HG02571 (cell line): Measurements from ENCODE around the gene IRF7.
A peak's percentile ranks its signal among the peaks of the same experiment; 100 is the strongest.
"Not testable (repeated sequence)": the region's sequence is repeated elsewhere in the genome, so short reads cannot be mapped to it uniquely, and the experiment has no call there.

ENCODE experiments used
- ATAC-seq: cut with Tn5 transposase; IDR thresholded peaks from one replicate; pipeline ENCODE4 v1.9.1; 2021; ENCODE audit warnings: mild to moderate bottlenecking, moderate library complexity; ENCODE audit not compliant: unreplicated experiment

IRF7 gene

GRCh38 chr11:615504-616319 is at the start of gene IRF7:
TSS of gene IRF7 (minus strand) at chr11:615950. CDS start at chr11:615364, 586 bp downstream.
- ATAC-seq, result peak; percentile 68

- ATAC-seq, result no peak
Observed at GRCh38 chr11:665062-665703, 49.4 kb upstream of the IRF7 start.

GRCh38 chr11:662689-663274 is 47.0 kb upstream of the IRF7 start:
- no peak for ATAC-seq

- ATAC-seq, result no peak
Observed at GRCh38 chr11:660681-661444, 45.1 kb upstream of the IRF7 start.

DNA sequence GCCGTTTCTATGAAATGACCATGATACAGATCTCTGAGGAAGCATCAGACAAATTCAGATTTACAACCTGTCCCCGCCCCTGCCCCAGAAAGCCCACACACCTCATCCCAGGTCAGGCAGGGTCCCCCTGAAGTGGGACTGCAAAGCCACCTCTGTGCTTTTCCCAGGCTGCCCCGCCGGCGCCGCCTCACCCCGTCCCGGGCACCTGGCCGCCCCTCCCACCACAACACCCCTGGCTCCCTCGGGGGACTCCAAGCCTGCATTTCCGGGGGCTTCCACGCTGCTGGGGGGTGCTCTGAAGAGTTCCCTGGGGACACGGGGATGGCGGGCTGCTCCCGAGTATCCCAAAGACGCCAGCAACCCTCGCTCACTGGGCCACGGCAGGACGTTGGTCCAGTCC is 44.5 kb upstream of the IRF7 start:
- ATAC-seq, result no peak

DNA sequence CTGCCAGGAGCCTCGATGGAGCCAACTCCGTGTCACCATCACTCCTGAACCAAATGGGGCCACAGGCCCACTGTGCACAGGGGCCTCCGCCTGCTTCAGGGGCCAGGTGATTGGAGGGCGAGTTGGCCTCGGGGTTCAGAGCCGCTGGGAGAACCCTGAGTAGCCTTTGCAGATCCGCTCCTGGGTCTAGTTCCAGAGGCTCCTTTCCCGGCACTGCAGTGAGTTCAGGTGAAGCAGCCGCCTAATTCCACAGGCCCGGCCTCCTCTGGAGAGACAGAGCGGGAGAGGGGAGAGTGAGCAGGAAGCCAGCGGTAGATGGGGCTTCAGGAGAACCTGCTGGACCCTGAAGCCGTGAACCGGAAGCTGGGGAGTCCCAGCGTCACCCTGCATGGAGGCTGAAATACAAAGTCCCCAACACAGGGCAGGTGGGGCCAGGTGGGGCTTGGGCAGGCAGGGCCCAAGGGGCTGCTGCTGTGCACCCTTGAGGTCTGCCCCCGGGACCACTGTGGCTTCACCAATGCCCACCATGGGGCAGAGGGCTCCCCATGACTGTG is 43.9 kb upstream of the IRF7 start:
- no peak for ATAC-seq

DNA sequence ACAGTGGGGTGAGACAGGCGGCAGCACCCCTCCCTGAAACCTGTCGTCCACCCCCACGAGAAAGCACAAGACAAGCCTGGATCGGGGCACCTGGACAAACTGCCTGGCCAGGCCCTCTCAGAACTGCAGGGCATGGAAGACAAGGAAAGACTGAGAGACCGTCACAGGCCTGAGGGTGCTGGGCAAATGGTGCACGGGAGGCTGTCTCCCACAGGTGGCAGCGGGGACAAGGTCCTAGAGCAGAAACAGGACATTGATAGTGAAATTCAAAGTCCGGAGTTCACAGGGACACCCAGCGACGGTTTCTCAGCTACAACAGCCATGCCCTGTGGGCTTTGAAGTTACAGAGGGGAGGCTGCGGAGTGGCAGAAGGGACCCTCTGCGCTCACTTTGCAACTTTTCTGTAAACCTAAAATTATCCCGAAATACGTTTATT is 42.0 kb upstream of the IRF7 start:
- no peak for ATAC-seq

- ATAC-seq, result no peak
Observed at GRCh38 chr11:656866-657265, 41.1 kb upstream of the IRF7 start.

DNA sequence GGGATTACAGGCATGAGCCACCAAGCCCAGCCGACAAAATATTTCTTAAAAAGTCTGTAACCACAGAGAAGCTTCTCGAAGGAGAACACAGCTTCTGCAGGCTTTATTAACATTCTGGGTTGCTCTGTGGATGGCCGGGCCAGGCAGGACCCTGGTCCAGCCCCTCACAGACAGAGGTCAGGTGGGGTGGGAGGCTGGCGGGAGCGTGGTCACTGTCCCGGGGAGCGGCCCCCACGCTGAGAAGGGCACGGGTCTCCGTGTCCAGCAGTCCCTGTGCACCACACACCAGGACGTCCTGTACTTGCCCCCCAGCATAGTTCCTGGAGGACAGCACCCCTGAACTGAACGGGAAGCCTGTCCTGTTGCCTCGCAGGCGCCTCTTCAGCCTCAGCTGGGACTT is 40.7 kb upstream of the IRF7 start:
- ATAC-seq, result no peak

- ATAC-seq, result no peak
Observed at GRCh38 chr11:655036-655726, 39.4 kb upstream of the IRF7 start.

GRCh38 chr11:654444-654843 is 38.7 kb upstream of the IRF7 start:
- not testable (repeated sequence) for ATAC-seq

DNA sequence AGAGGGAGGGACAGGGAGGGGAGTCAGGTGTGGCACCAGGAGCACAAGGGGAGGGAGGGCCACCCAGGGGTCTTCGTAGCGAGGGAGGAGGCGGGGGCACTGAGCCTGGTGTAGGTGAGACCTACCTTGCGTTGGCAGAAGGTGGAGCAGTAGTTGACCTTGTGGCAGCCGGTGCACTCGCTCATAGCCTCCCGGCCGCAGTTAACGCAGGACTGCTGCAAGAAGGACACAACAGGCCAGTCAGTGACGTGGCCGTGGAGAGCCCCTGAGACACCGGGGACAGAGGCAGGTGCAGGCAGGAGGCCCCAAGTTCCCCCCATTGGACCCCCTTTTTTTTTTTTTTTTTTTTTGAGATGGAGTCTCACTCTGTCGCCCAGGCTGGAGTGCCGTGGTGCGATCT is 38.1 kb upstream of the IRF7 start:
- ATAC-seq, result no peak

- ATAC-seq, result not testable (repeated sequence)
Observed at GRCh38 chr11:653136-653535, 37.4 kb upstream of the IRF7 start.

- no peak for ATAC-seq
Observed at GRCh38 chr11:650482-650881, 34.7 kb upstream of the IRF7 start.

GRCh38 chr11:647672-648158 is 32.0 kb upstream of the IRF7 start:
- not testable (repeated sequence) for ATAC-seq

- ATAC-seq, result no peak
Observed at GRCh38 chr11:646214-646613, 30.5 kb upstream of the IRF7 start.

DNA sequence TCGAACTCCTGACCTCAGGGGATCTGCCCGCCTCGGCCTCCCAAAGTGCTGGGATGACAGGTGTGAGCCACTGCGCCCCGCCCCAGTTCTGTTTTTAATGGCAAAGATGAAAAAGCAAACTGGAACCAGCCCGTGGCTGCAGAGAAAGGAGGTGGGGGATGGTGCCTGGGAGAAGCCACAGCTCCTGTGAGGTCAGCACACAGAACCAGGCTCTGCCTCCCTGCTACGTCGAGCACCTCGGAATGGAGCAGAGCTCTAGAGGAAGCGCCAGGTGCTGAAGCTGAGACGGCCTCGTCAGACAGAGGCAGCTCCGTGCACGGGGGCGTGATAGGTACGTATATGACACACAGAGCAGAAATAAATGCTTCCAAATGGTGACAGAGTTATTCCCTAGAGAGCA is 29.8 kb upstream of the IRF7 start:
- ATAC-seq, result no peak

DNA sequence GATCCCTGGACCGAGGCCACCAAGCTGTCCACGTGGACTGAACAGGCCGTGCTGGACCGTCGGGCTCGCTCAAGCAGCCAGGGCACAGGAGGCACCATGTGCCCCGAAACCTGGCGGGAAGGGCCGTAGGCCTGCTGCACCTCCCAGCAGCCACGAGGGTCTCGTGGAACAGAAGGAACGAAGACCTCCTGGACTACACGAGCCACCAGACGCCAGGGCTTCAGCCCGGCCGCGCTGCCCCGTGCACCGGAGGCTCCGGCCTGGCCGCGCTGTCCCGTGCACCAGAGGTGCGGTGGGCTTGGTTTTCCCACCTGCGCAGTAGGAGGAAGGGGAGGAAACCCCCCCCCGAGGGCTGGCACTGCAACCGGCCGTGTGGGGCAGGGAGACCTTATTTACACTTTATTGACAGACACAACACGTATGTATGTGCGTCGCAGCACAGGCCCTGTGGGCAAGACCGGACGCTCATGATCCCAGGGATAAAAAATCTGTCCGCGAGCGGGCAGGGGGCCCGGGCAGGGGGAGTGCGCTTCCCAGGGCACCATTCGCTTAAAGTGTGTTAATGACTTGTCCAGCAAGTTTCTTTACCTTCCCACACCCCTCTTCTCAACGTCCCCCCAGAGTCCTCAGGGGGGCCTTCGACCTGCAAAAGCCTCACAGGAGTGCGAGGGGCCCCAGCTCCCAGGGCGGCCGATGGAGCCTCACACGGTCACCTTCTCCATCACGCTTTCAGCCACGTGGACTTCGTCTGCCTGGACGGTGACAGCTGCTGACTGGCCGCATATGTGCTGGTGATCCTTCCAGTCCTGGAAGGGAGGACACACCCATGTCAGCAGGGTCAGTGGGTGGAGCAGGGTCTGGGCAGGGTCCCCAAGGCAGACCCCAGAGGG is 28.3 kb upstream of the IRF7 start:
- ATAC-seq, result no peak

DNA sequence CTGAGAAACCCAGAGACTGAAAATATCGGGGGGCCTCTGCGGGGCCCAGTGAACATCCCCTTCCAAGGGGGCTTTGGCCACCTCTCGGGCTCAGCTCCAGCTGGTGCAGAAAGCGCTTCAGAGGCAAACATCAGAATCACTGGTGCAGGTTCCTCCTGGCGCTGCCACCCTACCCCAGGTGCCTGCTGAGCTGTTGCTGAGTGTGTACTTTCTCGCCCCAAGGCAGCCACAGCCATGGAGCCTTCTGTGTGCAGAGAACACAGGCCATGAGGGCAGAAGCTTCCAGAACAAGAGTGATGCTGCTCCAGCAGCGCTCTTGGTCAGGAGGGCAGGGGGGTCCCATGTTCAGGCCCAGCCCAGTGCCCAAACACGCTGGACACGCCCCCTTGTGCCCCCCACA is 27.6 kb upstream of the IRF7 start:
- no peak for ATAC-seq
